Astrocyte of the spinal cord (primary cell): ENCODE measurements around the gene PINK1.

Experiments
- DNase-seq: peaks from one replicate; pipeline ENCODE4 v3.0.0; 2011; ENCODE audit warnings: low read depth, low spot score
- H3K4me3 ChIP-seq: 2 replicates; pipeline ENCODE4 v1.5.1; 2011; ENCODE audit warnings: low read depth, mild to moderate bottlenecking, low read length, moderate library complexity
- CTCF ChIP-seq: IDR thresholded peaks from 2 replicates; pipeline ENCODE4 v1.5.1; 2012; ENCODE audit warnings: low read depth, mild to moderate bottlenecking, low read length, inconsistent platforms
- in situ Hi-C: cut with HindIII; loops from 2 replicates; pipeline ENCODE4 v1.10.0; 2017; ENCODE audit warnings: low sequenced_read_pairs

Gene PINK1

GRCh38 chr1:20609541-20609940 lies 23.7 kb upstream of the PINK1 start:
- DNase-seq: no peak
- in situ Hi-C loops: no loop called here
- no peak for TF ChIP-seq CTCF
- H3K4me3 ChIP-seq: no peak overlapping the region

GRCh38 chr1:20610970-20611369 lies 22.3 kb upstream of the PINK1 start:
- no peak for DNase-seq
- no peak for TF ChIP-seq CTCF
- in situ Hi-C loops: no loop called here
- no peak overlapping the region for H3K4me3 ChIP-seq

GRCh38 chr1:20611652-20612051 lies 21.6 kb upstream of the PINK1 start:
- no peak for DNase-seq
- H3K4me3 ChIP-seq: no peak overlapping the region
- in situ Hi-C loops: no loop called here
- TF ChIP-seq CTCF: no peak

- TF ChIP-seq CTCF: no peak
- in situ Hi-C loops: no loop called here
- DNase-seq: no peak
- no peak overlapping the region for H3K4me3 ChIP-seq
These were observed 21.0 kb upstream of the PINK1 start for GRCh38 chr1:20612221-20612746.

GRCh38 chr1:20614131-20614579 lies 19.1 kb upstream of the PINK1 start:
- H3K4me3 ChIP-seq: no peak overlapping the region
- no peak for TF ChIP-seq CTCF
- DNase-seq: no peak
- in situ Hi-C loops: no loop called here

GRCh38 chr1:20615946-20616846 lies 17.1 kb upstream of the PINK1 start:
- TF ChIP-seq CTCF: no peak
- no peak overlapping the region for H3K4me3 ChIP-seq
- in situ Hi-C loops: no loop called here
- no peak for DNase-seq
